ENCODE measurements around the gene SNAP91.

DNA sequence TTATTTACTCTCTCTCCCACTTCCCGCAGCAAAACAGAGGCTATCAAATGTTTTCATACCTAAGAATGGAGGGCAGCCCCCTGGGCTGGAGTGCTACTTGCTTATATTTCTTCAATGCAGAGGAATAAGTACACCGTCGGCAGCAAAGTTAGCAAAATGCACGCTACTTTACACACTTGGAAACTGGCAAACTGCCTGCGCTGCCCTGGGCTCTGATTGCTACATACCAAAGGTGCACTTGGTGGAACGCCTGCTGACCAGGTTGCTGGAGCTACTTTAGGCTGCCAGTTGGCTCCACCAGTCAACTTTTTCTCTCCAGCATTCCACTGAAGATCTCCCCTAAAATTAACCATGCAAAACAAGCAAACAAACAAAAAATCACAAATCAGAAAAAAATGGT, 134.1 kb downstream of the SNAP91 start:
- TF ChIP-seq, protein P1, sequence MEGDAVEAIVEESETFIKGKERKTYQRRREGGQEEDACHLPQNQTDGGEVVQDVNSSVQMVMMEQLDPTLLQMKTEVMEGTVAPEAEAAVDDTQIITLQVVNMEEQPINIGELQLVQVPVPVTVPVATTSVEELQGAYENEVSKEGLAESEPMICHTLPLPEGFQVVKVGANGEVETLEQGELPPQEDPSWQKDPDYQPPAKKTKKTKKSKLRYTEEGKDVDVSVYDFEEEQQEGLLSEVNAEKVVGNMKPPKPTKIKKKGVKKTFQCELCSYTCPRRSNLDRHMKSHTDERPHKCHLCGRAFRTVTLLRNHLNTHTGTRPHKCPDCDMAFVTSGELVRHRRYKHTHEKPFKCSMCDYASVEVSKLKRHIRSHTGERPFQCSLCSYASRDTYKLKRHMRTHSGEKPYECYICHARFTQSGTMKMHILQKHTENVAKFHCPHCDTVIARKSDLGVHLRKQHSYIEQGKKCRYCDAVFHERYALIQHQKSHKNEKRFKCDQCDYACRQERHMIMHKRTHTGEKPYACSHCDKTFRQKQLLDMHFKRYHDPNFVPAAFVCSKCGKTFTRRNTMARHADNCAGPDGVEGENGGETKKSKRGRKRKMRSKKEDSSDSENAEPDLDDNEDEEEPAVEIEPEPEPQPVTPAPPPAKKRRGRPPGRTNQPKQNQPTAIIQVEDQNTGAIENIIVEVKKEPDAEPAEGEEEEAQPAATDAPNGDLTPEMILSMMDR (IDR thresholded peaks at IDR 0.05; ENCODE audit: low read length), result no peak
- no peak for TF ChIP-seq EZH2 (IDR thresholded peaks at IDR 0.05; ENCODE audit: borderline replicate concordance, low read length)

Measured in OCI-LY1 (cell line).